H9 (cell line): ENCODE measurements around the gene TSPAN11. TPM values are rescaled to one million over a fixed set of nuclear protein-coding genes. Genes with fewer than 3 reads are reported as not detected.
A peak's percentile ranks its signal among the peaks of the same experiment; 100 is the strongest.

Source experiments
- DNase-seq: peaks from one replicate; pipeline ENCODE4 v3.0.0-alpha.2; 2017
- H2AFZ ChIP-seq: one replicate; pipeline ENCODE4 v1.6.1; 2013; ENCODE audit warnings: mild to moderate bottlenecking, low read length, control low read depth, moderate library complexity
- H2AK5ac ChIP-seq: 2 replicates; pipeline ENCODE4 v1.6.1; 2013; ENCODE audit warnings: low read length, control low read depth, mixed read lengths; ENCODE audit not compliant: insufficient read length
- H2BK120ac ChIP-seq: one replicate; pipeline ENCODE4 v1.6.1; 2013; ENCODE audit warnings: low read depth, mild to moderate bottlenecking, low read length, control low read depth, inconsistent platforms; ENCODE audit not compliant: poor library complexity, severe bottlenecking
- H2BK12ac ChIP-seq: 2 replicates; pipeline ENCODE4 v1.6.1; 2013; ENCODE audit warnings: low read length, control low read depth, mixed read lengths, low read depth; ENCODE audit not compliant: insufficient read length
- H2BK15ac ChIP-seq: 2 replicates; pipeline ENCODE4 v1.6.1; 2013; ENCODE audit warnings: low read depth, low read length, control low read depth
- H2BK20ac ChIP-seq: one replicate; pipeline ENCODE4 v1.6.1; 2013; ENCODE audit warnings: low read depth, mild to moderate bottlenecking, low read length, control low read depth, inconsistent platforms; ENCODE audit not compliant: poor library complexity, severe bottlenecking
- H2BK5ac ChIP-seq: 2 replicates; pipeline ENCODE4 v1.6.1; 2013; ENCODE audit warnings: low read length, control low read depth, mixed read lengths; ENCODE audit not compliant: insufficient read length
- H3K14ac ChIP-seq: 2 replicates; pipeline ENCODE4 v1.6.1; 2013; ENCODE audit warnings: low read length, control low read depth; ENCODE audit not compliant: insufficient read depth
- H3K18ac ChIP-seq: 2 replicates; pipeline ENCODE4 v1.6.1; 2013; ENCODE audit warnings: low read depth, mild to moderate bottlenecking, mixed read lengths, low read length, control low read depth; ENCODE audit not compliant: insufficient read length
- H3K23ac ChIP-seq: 2 replicates; pipeline ENCODE4 v1.6.1; 2013; ENCODE audit warnings: low read length, control low read depth, mixed read lengths, low read depth; ENCODE audit not compliant: insufficient read length
- H3K23me2 ChIP-seq: 2 replicates; pipeline ENCODE4 v1.6.1; 2013; ENCODE audit warnings: low read depth, mild to moderate bottlenecking, mixed read lengths, low read length, control low read depth; ENCODE audit not compliant: insufficient read length, poor library complexity, severe bottlenecking
- H3K27ac ChIP-seq: 2 replicates; pipeline ENCODE4 v1.5.1; 2013; ENCODE audit warnings: low read length, control low read depth, mixed read lengths, low read depth; ENCODE audit not compliant: insufficient read length
- H3K27me3 ChIP-seq: 2 replicates; pipeline ENCODE4 v1.6.1; 2013; ENCODE audit warnings: low read length, control low read depth, inconsistent platforms; ENCODE audit not compliant: insufficient read depth
- H3K4ac ChIP-seq: 2 replicates; pipeline ENCODE4 v1.6.1; 2013; ENCODE audit warnings: low read depth, mild to moderate bottlenecking, control low read depth, inconsistent platforms, low read length, moderate library complexity
- H3K4me1 ChIP-seq: 2 replicates; pipeline ENCODE4 v1.6.1; 2013; ENCODE audit warnings: low read length, control low read depth, inconsistent platforms; ENCODE audit not compliant: insufficient read depth
- H3K4me2 ChIP-seq: 2 replicates; pipeline ENCODE4 v1.6.1; 2013; ENCODE audit warnings: low read length, control low read depth, mixed read lengths; ENCODE audit not compliant: insufficient read length, insufficient read depth
- H3K56ac ChIP-seq: 2 replicates; pipeline ENCODE4 v1.6.1; 2013; ENCODE audit warnings: low read depth, mild to moderate bottlenecking, mixed read lengths, low read length, control low read depth; ENCODE audit not compliant: insufficient read length
- H3K79me1 ChIP-seq: 2 replicates; pipeline ENCODE4 v1.6.1; 2013; ENCODE audit warnings: low read depth, mild to moderate bottlenecking, moderate library complexity, low read length, control low read depth, inconsistent platforms; ENCODE audit not compliant: insufficient read depth, poor library complexity, severe bottlenecking
- H3K79me2 ChIP-seq: 2 replicates; pipeline ENCODE4 v1.6.1; 2013; ENCODE audit warnings: low read length, control low read depth, inconsistent platforms; ENCODE audit not compliant: insufficient read depth
- H3K9ac ChIP-seq: 2 replicates; pipeline ENCODE4 v1.6.1; 2013; ENCODE audit warnings: low read length, control low read depth, mixed read lengths; ENCODE audit not compliant: insufficient read length; ENCODE audit errors: extremely low read depth
- H3K9me3 ChIP-seq: one replicate; pipeline ENCODE4 v1.6.1; 2013; ENCODE audit warnings: low read depth, low read length, inconsistent platforms; ENCODE audit not compliant: control insufficient read depth
- H3T11ph ChIP-seq: one replicate; pipeline ENCODE4 v1.6.1; 2013; ENCODE audit warnings: mild to moderate bottlenecking, low read length, control low read depth, inconsistent platforms
- H4K20me1 ChIP-seq: one replicate; pipeline ENCODE4 v1.6.1; 2013; ENCODE audit not compliant: control insufficient read depth, insufficient read length, insufficient read depth
- H4K5ac ChIP-seq: 2 replicates; pipeline ENCODE4 v1.6.1; 2013; ENCODE audit warnings: low read depth, mild to moderate bottlenecking, mixed read lengths, low read length, control low read depth; ENCODE audit not compliant: insufficient read length
- H4K8ac ChIP-seq: replicated peaks from 2 replicates; pipeline ENCODE4 v1.6.1; 2013; ENCODE audit warnings: low read length, control low read depth, mixed read lengths, low read depth; ENCODE audit not compliant: insufficient read length
- H4K91ac ChIP-seq: 2 replicates; pipeline ENCODE4 v1.6.1; 2013; ENCODE audit warnings: low read depth, mild to moderate bottlenecking, moderate library complexity, mixed read lengths, low read length, control low read depth; ENCODE audit not compliant: insufficient read length
- H3K27ac Mint-ChIP-seq, 3 experiments: 2 replicates in 2 of 3; 3 replicates in 1 of 3; pipeline ENCODE4 v1.8.0; 2020 to 2021; ENCODE audit warnings: mixed read lengths in 3 of 3, mild to moderate bottlenecking in 1 of 3, moderate library complexity in 1 of 3
- H3K27me3 Mint-ChIP-seq: 2 replicates; pipeline ENCODE4 v1.8.0; 2021; ENCODE audit warnings: low read depth, mild to moderate bottlenecking, moderate library complexity, mixed read lengths
- H3K36me3 Mint-ChIP-seq, 3 experiments: 2 replicates in 2 of 3; 3 replicates in 1 of 3; pipeline ENCODE4 v1.8.0; 2020 to 2021; ENCODE audit warnings: low read depth in 3 of 3, mixed read lengths in 3 of 3; ENCODE audit not compliant: insufficient read depth in 1 of 3
- H3K4me1 Mint-ChIP-seq, 2 experiments: 2 replicates each; pipeline ENCODE4 v1.8.0; 2020; ENCODE audit warnings: mixed read lengths in 2 of 2
- H3K4me3 Mint-ChIP-seq, 2 experiments: 2 replicates in 1 of 2; 3 replicates in 1 of 2; pipeline ENCODE4 v1.8.0; 2020 to 2021; ENCODE audit warnings: mild to moderate bottlenecking in 2 of 2, mixed read lengths in 2 of 2, moderate library complexity in 1 of 2
- H3K9me3 Mint-ChIP-seq, 2 experiments: 2 replicates in 1 of 2; 3 replicates in 1 of 2; pipeline ENCODE4 v1.8.0; 2020; ENCODE audit warnings: mild to moderate bottlenecking in 2 of 2, mixed read lengths in 2 of 2, moderate library complexity in 1 of 2
- CTCF ChIP-seq: fragments of 200-600 bp; sonication (generic); conservative IDR thresholded peaks from 3 replicates; pipeline ENCODE4 v1.8.0; 2021; ENCODE audit warnings: antibody characterized with exemption, mild to moderate bottlenecking
- WGBS: extraction: QIAGEN DNeasy Blood & Tissue Kit; methylation state at CpG from one replicate; pipeline ENCODE4 v1.1.7; 2013; ENCODE audit warnings: missing lambda C conversion rate, low lambda C conversion rate, mixed read lengths; ENCODE audit not compliant: insufficient read length; ENCODE audit errors: extremely low coverage; 5-methylcytosine and 5-hydroxymethylcytosine counted together
- total RNA-seq: library from RNA; stranded (reverse); gene quantifications from 2 replicates; pipeline ENCODE4 v1.2.1, GENCODE V29; 2021

TSPAN11 gene
- total RNA-seq, 1 experiment from 2014 or later: 4.2 TPM

- no peak overlapping the region for H3K23ac ChIP-seq
- no peak overlapping the region for H2BK12ac ChIP-seq
- no peak overlapping the region for H2BK20ac ChIP-seq
- no peak overlapping the region; the same call in 1 of the 2 replicates for H3K14ac ChIP-seq
- DNase-seq: no peak
- H2BK15ac ChIP-seq: no peak overlapping the region
- no peak overlapping the region for H3K4ac ChIP-seq
- no peak overlapping the region for H2BK120ac ChIP-seq
- H3K4me2 ChIP-seq: no peak overlapping the region
- no peaks in the 10 kb centered on the region for H3K79me1 ChIP-seq
- H4K8ac ChIP-seq: no peak overlapping the region
- H3K79me2 ChIP-seq: no peaks in the 10 kb centered on the region
- H3K27me3 Mint-ChIP-seq: peaks cover 5% of the 10 kb centered on the region
- peak overlapping the region in 1 of 3 experiments; percentile 6; a peak in 2 of 7 replicates for H3K27ac Mint-ChIP-seq
- no peaks in the 10 kb centered on the region for H3K27me3 ChIP-seq
- H4K20me1 ChIP-seq: no peaks in the 10 kb centered on the region
- no peak overlapping the region for H3K9ac ChIP-seq
- no peak overlapping the region for H4K91ac ChIP-seq
- peaks cover 2 to 5% of the 10 kb centered on the region in 2 experiments; a peak in 3 of 4 replicates for H3K4me1 Mint-ChIP-seq
- no CpG with 5 or more reads among the region's 16 CpGs for WGBS
- no peaks in the 10 kb centered on the region for H3K36me3 Mint-ChIP-seq
- TF ChIP-seq CTCF: no peak
- no peak overlapping the region for H4K5ac ChIP-seq
- H2AFZ ChIP-seq: no peak overlapping the region
- H2AK5ac ChIP-seq: no peak overlapping the region
- no peak overlapping the region for H2BK5ac ChIP-seq
- no peak overlapping the region for H3K56ac ChIP-seq
- no peaks in the 10 kb centered on the region for H3K9me3 ChIP-seq
- no peak overlapping the region for H3K4me3 Mint-ChIP-seq
- H3K18ac ChIP-seq: no peak overlapping the region
- no peaks in the 10 kb centered on the region for H3K23me2 ChIP-seq
- no peak overlapping the region for H3T11ph ChIP-seq
- H3K4me1 ChIP-seq: 0 out of 2 replicates have a peak, but pooled peaks cover 2% of the 10 kb centered on the region
- no peak overlapping the region for H3K27ac ChIP-seq
- H3K9me3 Mint-ChIP-seq: no peaks in the 10 kb centered on the region
Measured at GRCh38 chr12:30959110-30959710, 32.7 kb downstream of the TSPAN11 start.
